Activated CD4-positive, alpha-beta T cell treated with anti-CD3 and anti-CD28 coated beads for 36 hours (primary cell): Measurements from ENCODE around the gene PLCD3. TPM values are rescaled to one million over a fixed set of nuclear protein-coding genes. Genes with fewer than 3 reads are reported as not detected.

Source experiments
- ATAC-seq: fragments of 200-7000 bp; cut with Tn5 transposase; one replicate; pipeline ENCODE4 v1.10.0; 2021; ENCODE audit warnings: mild to moderate bottlenecking, moderate library complexity
- CTCF ChIA-PET: fragments of 350-600 bp; sonication (Branson Sonifier 250); formaldehyde crosslinking; loops from one replicate; lab custom pipeline; 2021; ENCODE audit warnings: antibody characterized with exemption; lab: Charles Lee
- POLR2A ChIA-PET: fragments of 350-600 bp; sonication (Branson Sonifier 250); formaldehyde crosslinking; loops from one replicate; lab custom pipeline; 2021; ENCODE audit warnings: antibody characterized with exemption, inconsistent platforms; lab: Charles Lee
- DNase-seq: peaks from one replicate; pipeline ENCODE4 v3.0.0-alpha.2; 2020
- H3K27ac Mint-ChIP-seq: one replicate; pipeline ENCODE4 v1.8.0; 2021; ENCODE audit warnings: mixed read lengths
- H3K27me3 Mint-ChIP-seq: one replicate; pipeline ENCODE4 v1.8.0; 2021; ENCODE audit warnings: mixed read lengths
- H3K36me3 Mint-ChIP-seq: one replicate; pipeline ENCODE4 v1.8.0; 2021; ENCODE audit warnings: low read depth, mixed read lengths
- H3K4me1 Mint-ChIP-seq: one replicate; pipeline ENCODE4 v1.8.0; 2021; ENCODE audit warnings: mixed read lengths
- H3K4me3 Mint-ChIP-seq: one replicate; pipeline ENCODE4 v1.8.0; 2021; ENCODE audit warnings: mild to moderate bottlenecking, moderate library complexity, mixed read lengths
- H3K9me3 Mint-ChIP-seq: one replicate; pipeline ENCODE4 v1.8.0; 2021; ENCODE audit warnings: low read depth, mixed read lengths
- intact Hi-C, 2 experiments: fragments of 100-400 bp; cut with DNase I in 1 of 2; cut with micrococcal nuclease in 1 of 2; formaldehyde crosslinking; loops; one replicate each; pipeline versions ENCODE4 v1.14.2 to v1.15.1; 2022 to 2024; cut with DNase I, micrococcal nuclease
- total RNA-seq, 2 experiments: library from RNA; stranded (reverse); gene quantifications; one replicate each; pipeline ENCODE4 v1.2.3, GENCODE V29; 2021

Gene PLCD3
- total RNA-seq, 2 experiments from 2014 or later: 2.9 to 3.4 TPM

DNA sequence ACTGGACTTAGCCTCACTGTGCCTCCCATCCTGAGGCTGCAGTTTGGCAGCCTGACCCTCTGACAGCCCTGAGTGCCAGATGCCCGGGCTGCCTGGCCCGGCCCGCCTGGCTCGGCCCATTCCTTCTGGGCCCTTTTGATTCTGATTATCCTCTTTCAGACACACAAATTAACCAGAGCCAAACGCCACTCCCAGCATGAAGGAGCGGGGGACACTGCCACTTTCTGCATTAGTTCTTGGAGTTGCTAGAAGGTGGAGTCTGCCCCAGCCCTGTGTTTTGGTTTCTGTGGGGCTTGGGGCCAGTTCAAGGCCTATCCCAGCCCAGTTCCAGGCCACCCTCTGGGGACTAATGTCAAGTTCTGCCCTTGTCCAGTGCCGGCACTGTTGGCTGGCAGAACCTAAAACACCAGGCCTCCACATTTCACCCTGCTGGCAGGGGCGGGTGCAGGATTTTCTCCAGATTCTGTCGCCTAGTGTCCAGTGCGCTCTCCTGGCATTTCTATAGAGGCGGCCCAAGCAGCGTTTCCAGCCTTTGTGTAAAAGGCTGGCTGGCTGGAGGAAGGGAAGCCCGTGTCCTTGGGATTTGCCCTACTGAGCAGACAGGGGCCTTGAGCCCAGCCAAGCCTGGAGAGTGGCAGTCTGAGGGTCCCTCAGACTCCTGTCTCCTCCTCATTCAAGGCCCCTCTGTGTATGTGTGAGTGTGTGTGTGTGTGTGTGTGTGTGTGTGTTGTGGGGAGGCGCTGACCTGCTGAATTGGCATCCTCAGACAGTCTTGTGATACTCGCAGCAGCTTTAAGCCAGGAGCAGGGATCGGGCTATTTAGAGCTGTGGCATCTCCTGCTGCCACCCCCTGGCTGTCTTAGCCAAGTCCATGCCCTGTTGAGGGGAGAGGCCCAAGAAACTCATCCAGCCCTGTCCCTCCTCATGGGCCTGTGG, 21.4 kb downstream of the PLCD3 start:
- H3K4me3 Mint-ChIP-seq: no peak overlapping the region
- no peaks in the 10 kb centered on the region for H3K4me1 Mint-ChIP-seq
- no peak overlapping the region for H3K27ac Mint-ChIP-seq
- CTCF ChIA-PET: interaction anchor here (0.7 to 1.0 kb wide), 2 partner anchors 11 to 191 kb away, joined by 3 read pairs; no protein-coding TSS in a partner anchor
- ATAC-seq: no peak
- intact Hi-C loops: no loop called here
- no peaks in the 10 kb centered on the region for H3K27me3 Mint-ChIP-seq
- H3K36me3 Mint-ChIP-seq: peaks cover 10% of the 10 kb centered on the region
- no peak for DNase-seq
- POLR2A ChIA-PET: no interaction called here
- no peaks in the 10 kb centered on the region for H3K9me3 Mint-ChIP-seq

DNA sequence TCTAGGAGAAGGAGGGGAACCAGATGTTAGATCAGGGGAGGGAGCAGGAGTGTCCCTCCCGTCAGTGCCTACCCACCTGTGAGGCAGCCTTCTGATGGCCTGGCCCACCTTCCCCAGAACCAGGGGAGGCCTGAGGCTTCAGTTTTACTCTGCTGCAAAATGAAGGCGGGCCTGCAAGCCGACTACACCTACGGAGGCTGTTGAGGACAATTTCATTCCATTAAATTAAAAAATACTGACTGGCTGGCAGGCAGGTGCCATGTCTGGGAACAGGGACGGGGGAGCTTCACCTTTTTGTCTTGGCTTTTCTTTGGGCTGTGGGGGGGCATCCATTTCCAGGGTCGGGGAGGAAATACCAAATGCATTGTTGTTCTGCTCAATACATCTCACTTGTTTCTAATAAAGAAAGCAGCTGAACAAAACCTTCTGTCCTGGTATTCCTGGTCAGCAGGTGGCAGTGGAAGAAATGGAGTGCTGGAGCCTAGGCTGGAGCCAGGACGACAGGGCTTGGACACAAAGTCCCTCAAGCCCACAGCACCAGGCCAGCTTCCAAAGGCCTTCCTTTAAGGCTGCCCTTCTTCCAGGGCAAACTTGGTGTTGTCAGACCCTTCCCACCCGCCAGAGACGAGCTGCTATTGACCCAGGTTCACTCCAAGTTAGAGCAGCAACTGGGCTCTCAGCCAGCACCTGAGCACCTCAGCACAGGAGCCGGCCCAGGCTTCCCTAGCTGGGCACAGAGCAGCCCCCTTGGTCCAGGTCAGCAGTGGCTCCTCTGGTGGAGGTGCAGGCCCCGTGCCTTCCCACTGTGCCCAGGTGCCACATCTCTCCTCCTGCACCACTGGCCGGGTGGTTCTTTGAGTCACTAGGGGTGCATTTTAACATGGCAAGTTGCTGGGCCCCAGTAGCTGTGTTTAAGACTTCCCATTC, 23.5 kb downstream of the PLCD3 start:
- Mint-ChIP-seq H3K36me3 (peaks cover 20% of the 10 kb centered on the region), H3K27ac (no peak overlapping the region), H3K27me3 (no peaks in the 10 kb centered on the region), H3K9me3 (no peaks in the 10 kb centered on the region), H3K4me1 (no peaks in the 10 kb centered on the region), H3K4me3 (no peak overlapping the region)
- CTCF ChIA-PET: interaction anchor here (0.5 to 2.0 kb wide), 4 partner anchors 10 to 196 kb away, joined by 3 to 4 read pairs (median 3); no protein-coding TSS in a partner anchor
- DNase-seq (no peak), ATAC-seq (no peak)
- intact Hi-C loops: no loop called here
- POLR2A ChIA-PET: interaction anchor here (0.6 kb wide), 1 partner anchor 327 kb away, joined by 3 read pairs; no protein-coding TSS in a partner anchor

- ChIA-PET CTCF (interaction anchor here (1.2 to 2.0 kb wide), 2 partner anchors 9 to 27 kb away, joined by 4 read pairs; partner anchors contain the start of gene ACBD4), POLR2A (no interaction called here)
- Mint-ChIP-seq H3K4me3 (no peak overlapping the region), H3K36me3 (peaks cover 28% of the 10 kb centered on the region), H3K4me1 (no peaks in the 10 kb centered on the region), H3K27me3 (no peaks in the 10 kb centered on the region), H3K9me3 (no peaks in the 10 kb centered on the region), H3K27ac (no peak overlapping the region)
- DNase-seq (no peak), ATAC-seq (no peak)
- intact Hi-C loops: no loop called here
Measured at GRCh38 chr17:45108051-45108450, 24.3 kb downstream of the PLCD3 start.

DNA sequence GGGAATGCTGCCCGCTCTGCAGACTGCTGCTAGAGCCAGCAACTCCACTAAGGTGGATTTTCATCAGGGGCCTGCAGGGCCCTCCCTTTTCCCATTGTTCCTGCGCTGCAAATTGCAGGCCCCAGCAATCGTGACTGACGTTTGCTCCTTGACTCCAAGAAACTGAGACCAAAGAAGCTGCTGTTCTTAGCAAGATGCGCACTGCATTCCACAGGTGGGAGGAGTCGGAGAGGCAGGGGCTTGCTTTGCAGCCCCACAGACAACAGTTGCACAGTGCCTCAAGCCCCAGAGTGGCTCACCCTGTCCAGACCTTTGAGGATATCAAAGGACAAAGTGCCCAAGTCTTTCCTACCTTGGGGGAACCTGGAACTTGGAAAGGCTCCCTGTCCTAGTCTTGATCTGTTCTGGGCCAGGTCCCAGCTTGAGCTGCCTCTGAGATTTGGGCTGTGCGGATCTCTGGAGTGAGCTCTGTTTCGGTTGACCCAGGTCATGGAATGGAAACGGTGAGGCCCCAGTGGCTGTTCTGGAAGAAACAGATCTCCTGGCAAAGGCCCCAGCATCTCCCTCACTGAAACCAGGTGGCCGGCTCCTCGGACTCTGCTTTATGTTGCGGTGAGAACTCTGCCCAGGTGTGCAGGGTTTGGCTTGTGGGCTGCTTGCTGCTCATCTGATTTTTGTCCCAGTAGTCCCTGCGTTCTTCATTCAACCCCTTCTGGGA, 24.9 kb downstream of the PLCD3 start:
- peaks cover 34% of the 10 kb centered on the region for H3K36me3 Mint-ChIP-seq

GRCh38 chr17:45106582-45106981, 25.7 kb downstream of the PLCD3 start:
- Mint-ChIP-seq H3K27ac (no peak overlapping the region), H3K36me3 (peaks cover 40% of the 10 kb centered on the region), H3K9me3 (no peaks in the 10 kb centered on the region), H3K27me3 (no peaks in the 10 kb centered on the region), H3K4me3 (no peak overlapping the region), H3K4me1 (no peaks in the 10 kb centered on the region)
- POLR2A ChIA-PET: no interaction called here
- CTCF ChIA-PET: interaction anchor here (1.0 to 1.2 kb wide), 2 partner anchors 29 to 187 kb away, joined by 3 to 4 read pairs; partner anchors contain the start of gene ACBD4
- DNase-seq (no peak), ATAC-seq (no peak)
- intact Hi-C loops: no loop called here

More for the DNA sequence above, 24.9 kb downstream of the PLCD3 start:
- intact Hi-C loops: no loop called here
- H3K4me3 Mint-ChIP-seq: no peak overlapping the region
- CTCF ChIA-PET: interaction anchor here (1.2 to 2.0 kb wide), 2 partner anchors 8 to 28 kb away, joined by 4 read pairs; partner anchors contain the start of gene ACBD4
- ATAC-seq (no peak), DNase-seq (no peak)
- POLR2A ChIA-PET: no interaction called here
- H3K4me1 Mint-ChIP-seq: no peaks in the 10 kb centered on the region
- H3K27ac Mint-ChIP-seq: no peak overlapping the region
- no peaks in the 10 kb centered on the region for H3K9me3 Mint-ChIP-seq
- no peaks in the 10 kb centered on the region for H3K27me3 Mint-ChIP-seq

DNA sequence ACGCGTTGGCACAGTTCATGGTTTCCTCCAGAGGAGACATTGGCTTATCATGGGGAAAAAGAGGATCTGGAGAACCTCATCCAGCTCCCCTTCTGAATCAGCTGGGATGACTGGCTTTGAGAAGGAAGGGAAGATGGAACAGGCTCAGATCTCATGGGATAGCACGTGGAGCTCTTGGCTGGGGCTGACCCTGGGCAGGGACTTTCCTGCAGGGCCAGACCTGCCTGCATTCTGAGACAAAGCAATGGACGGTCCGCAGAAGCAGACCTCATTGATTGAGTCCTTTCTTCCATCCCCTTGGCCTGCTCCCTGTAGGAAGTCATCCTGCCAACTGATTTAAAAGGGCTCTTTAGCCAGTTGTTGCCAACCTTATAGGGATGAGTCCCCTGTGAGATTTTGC, 26.2 kb downstream of the PLCD3 start:
- intact Hi-C loops: no loop called here
- Mint-ChIP-seq H3K4me1 (no peaks in the 10 kb centered on the region), H3K27ac (no peak overlapping the region), H3K27me3 (no peaks in the 10 kb centered on the region), H3K4me3 (no peak overlapping the region), H3K36me3 (peaks cover 41% of the 10 kb centered on the region), H3K9me3 (no peaks in the 10 kb centered on the region)
- no peak for ATAC-seq
- no peak for DNase-seq
- ChIA-PET POLR2A (no interaction called here), CTCF (interaction anchor here (1.0 kb wide), 1 partner anchor 188 kb away, joined by 3 read pairs; no protein-coding TSS in a partner anchor)

GRCh38 chr17:45104907-45105624, 27.2 kb downstream of the PLCD3 start:
- Mint-ChIP-seq H3K27me3 (no peaks in the 10 kb centered on the region), H3K9me3 (no peaks in the 10 kb centered on the region), H3K4me1 (no peaks in the 10 kb centered on the region), H3K4me3 (no peak overlapping the region), H3K36me3 (peaks cover 41% of the 10 kb centered on the region), H3K27ac (no peak overlapping the region)
- DNase-seq (no peak), ATAC-seq (no peak)
- ChIA-PET CTCF (no interaction called here), POLR2A (interaction anchor here (0.6 kb wide), 1 partner anchor 293 kb away, joined by 6 read pairs; no protein-coding TSS in a partner anchor)
- intact Hi-C loops: no loop called here

DNA sequence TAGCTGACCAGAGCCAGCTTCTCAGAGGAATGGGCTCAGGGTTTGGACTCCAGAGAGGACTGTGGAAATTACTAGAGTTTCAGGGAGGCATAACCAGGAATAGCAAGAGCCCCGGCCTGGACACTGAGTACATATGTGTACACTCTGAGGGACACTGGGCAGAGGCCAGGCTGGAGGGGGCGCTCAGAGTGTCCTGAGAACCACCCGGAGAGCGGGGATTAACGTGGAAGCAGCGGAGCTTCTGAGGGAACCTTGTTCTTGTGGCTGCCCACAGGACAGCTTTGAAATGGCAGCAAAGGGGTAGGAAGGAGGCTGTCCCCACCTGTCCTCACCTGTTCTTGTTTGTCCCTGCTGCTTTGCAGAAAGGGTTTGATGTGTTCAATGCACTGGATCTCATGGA, 27.8 kb downstream of the PLCD3 start:
- H3K36me3 Mint-ChIP-seq: peaks cover 42% of the 10 kb centered on the region
- no peaks in the 10 kb centered on the region for H3K27me3 Mint-ChIP-seq
- H3K4me1 Mint-ChIP-seq: no peaks in the 10 kb centered on the region
- ChIA-PET CTCF (no interaction called here), POLR2A (interaction anchor here (0.6 kb wide), 1 partner anchor 292 kb away, joined by 6 read pairs; no protein-coding TSS in a partner anchor)
- intact Hi-C loops: no loop called here
- H3K4me3 Mint-ChIP-seq: no peak overlapping the region
- no peak for ATAC-seq
- no peak overlapping the region for H3K27ac Mint-ChIP-seq
- no peaks in the 10 kb centered on the region for H3K9me3 Mint-ChIP-seq
- no peak for DNase-seq

DNA sequence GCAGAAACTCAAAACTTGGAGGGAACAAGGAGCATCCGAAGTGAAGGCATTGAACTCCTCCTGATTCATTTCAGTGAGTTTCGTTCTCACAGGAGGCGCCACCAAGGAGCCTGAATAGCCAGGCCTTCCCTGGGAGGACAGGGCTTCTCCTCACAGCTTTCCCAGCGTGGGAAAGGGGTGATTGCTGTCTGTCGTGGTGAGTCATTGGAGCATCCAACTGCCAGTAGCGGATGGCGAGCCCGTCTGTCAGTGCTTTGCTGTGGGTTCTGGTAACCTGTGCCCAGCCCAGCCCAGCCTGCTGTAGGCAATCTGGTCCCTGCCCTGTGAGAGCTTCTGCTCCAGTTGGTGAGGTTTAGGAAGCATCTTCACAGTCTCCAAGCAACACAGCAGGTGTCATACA, 28.3 kb downstream of the PLCD3 start:
- Mint-ChIP-seq H3K4me1 (no peaks in the 10 kb centered on the region), H3K4me3 (no peak overlapping the region), H3K27me3 (no peaks in the 10 kb centered on the region), H3K36me3 (peaks cover 46% of the 10 kb centered on the region), H3K27ac (no peak overlapping the region), H3K9me3 (no peaks in the 10 kb centered on the region)
- no peak for DNase-seq
- ATAC-seq: no peak
- intact Hi-C loops: no loop called here
- CTCF ChIA-PET: no interaction called here
- POLR2A ChIA-PET: no interaction called here

- Mint-ChIP-seq H3K9me3 (no peaks in the 10 kb centered on the region), H3K4me3 (no peak overlapping the region), H3K36me3 (peaks cover 49% of the 10 kb centered on the region), H3K4me1 (no peaks in the 10 kb centered on the region), H3K27me3 (no peaks in the 10 kb centered on the region), H3K27ac (no peak overlapping the region)
- ChIA-PET CTCF (interaction anchor here (0.5 kb wide), 1 partner anchor 91 kb away, joined by 3 read pairs; no protein-coding TSS in a partner anchor), POLR2A (no interaction called here)
- intact Hi-C loops: no loop called here
- DNase-seq (no peak), ATAC-seq (no peak)
Measured at GRCh38 chr17:45103269-45103795, 29.0 kb downstream of the PLCD3 start.
